GM18505 (cell line): ENCODE results near the gene SHBG.

Source experiments
- ATAC-seq: cut with Tn5 transposase; IDR thresholded peaks from one replicate; pipeline ENCODE4 v1.9.1; 2021; ENCODE audit not compliant: unreplicated experiment
- POLR2A ChIP-seq: IDR thresholded peaks from 4 replicates; pipeline ENCODE4 v1.6.1; 2011; ENCODE audit warnings: borderline replicate concordance; ENCODE audit not compliant: insufficient read depth, insufficient read length; ENCODE audit errors: extremely low read depth

SHBG gene

GRCh38 chr17:7629939-7630571, at the start of gene SHBG:
Gene SHBG (plus strand): TSS chr17:7630135. CDS start chr17:7630173, 38 bp downstream.
- TF ChIP-seq POLR2A = no peak
- no peak for ATAC-seq

DNA sequence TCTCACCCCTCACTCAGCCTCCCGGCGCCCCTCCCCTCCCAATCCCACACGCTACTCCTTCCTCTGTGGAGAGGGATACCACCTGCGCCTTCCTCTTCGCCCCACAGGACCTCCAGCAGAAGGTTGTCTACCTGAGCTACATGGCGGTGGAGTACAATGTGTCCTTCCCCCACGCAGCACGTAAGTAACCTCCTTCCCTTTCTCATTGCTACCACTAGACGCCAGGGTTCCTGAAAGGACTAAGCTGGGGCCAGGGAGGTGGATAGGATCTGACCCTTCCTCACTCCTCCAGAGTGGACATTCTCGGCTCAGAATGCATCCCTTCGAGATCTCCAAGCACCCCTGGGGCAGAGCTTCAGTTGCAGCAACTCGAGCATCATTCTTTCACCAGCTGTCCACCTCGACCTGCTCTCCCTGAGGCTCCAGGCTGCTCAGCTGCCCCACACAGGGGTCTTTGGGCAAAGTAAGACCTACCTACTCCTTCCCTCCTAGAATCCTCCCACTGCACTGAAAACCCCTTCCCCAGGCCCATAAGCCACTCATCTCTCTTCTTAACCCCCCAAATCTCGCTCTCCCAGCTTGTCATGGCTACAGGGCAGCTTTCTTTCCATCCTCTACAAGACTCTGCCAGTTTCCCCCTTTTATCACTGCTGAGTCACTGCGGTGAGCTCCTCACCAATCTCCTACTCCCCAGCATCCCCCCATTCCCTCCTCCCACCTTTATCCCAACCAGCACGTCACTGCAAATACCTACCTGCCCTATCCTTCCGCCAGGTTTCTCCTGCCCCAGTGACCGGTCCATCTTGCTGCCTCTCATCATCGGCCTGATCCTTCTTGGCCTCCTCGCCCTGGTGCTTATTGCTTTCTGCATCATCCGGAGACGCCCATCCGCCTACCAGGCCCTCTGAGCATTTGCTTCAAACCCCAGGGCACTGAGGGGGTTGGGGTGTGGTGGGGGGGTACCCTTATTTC, 49.0 kb upstream of the SHBG start:
- TF ChIP-seq POLR2A = peak; percentile 20
- no peak for ATAC-seq

DNA sequence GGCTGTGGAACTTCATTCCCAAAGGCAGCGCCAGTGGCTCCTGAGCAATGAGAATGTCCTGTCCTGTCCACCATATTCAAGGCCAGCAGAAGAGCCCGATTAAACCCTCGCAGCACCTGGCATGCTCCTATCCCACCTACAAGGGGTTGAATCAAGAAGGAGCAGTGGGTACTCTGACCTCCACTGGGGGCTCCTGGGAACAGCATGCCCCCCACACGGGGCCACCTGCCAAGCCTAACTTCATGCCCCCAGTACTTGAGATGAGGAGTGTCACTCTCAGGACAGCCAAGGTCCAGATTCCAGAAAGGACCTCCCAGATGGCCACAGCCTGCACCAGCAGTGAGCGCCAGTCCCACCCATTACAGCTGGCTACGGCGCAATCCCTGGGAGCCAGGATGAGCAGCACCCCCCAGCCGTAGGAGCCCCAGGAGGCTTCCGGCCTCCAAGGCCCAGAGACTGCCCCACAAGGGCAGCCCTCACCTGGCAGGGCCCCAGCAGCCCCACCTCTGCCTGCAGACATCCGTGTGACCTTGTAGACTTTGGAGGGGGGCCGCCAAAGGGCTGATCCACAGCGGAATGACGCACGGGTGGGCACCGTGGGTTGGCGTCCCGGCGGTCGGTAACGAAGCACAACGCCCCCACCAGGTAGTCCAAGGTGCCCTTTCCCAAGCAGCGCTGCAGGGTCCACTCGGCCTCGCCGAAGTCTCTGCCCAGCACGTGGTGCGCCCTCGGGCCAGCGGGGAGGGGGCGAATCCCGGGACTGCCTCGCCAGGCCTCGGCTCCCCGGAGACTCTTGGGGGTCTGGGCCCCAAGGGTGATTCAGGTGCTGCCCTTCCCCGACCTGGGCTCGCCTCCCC, 47.3 kb upstream of the SHBG start:
- ATAC-seq = no peak
- TF ChIP-seq POLR2A = no peak

GRCh38 chr17:7583253-7584109, 46.5 kb upstream of the SHBG start, which contains the start of gene MPDU1:
Gene MPDU1 (plus strand): TSS chr17:7583852. CDS start chr17:7583863, 11 bp downstream.
- peak; percentile 98 for TF ChIP-seq POLR2A
- ATAC-seq = peak; percentile 57

DNA sequence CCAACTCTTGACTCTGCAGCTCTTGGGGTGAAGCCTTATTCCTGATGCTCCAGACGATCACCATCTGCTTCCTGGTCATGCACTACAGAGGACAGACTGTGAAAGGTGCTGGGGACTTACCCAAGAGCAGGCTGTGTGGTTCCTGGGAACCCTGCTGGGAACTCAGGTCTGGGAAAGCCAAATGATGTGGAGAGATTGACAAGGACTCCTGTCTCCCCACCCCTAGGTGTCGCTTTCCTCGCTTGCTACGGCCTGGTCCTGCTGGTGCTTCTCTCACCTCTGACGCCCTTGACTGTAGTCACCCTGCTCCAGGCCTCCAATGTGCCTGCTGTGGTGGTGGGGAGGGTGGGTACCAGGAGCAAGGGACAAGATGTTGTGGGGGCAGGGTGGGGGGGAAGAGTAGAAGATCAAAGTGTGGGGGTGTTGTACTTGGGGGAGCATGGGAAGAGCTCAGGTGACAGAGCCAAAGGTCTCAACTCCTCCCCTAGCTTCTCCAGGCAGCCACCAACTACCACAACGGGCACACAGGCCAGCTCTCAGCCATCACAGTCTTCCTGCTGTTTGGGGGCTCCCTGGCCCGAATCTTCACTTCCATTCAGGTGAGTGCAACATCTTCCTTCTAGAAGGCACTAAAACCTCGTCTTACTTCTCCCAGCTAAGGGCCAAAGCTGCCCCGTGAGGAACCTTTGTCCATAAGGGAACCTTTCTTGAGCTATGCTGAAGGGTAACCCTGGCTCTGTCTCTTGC, 43.1 kb upstream of the SHBG start:
- ATAC-seq = no peak
- no peak for TF ChIP-seq POLR2A

GRCh38 chr17:7587420-7588151, 42.3 kb upstream of the SHBG start:
- ATAC-seq = no peak
- no peak for TF ChIP-seq POLR2A

- TF ChIP-seq POLR2A = no peak
- ATAC-seq = no peak
These were observed 41.3 kb upstream of the SHBG start for GRCh38 chr17:7588553-7589203.

- TF ChIP-seq POLR2A = peak; percentile 13
- ATAC-seq = no peak
These were observed 40.6 kb upstream of the SHBG start for GRCh38 chr17:7589204-7589868.

- ATAC-seq = no peak
- no peak for TF ChIP-seq POLR2A
These were observed 39.8 kb upstream of the SHBG start, which contains the start of gene SOX15 for GRCh38 chr17:7589891-7590691. Gene SOX15 (minus strand): TSS chr17:7590094. CDS start chr17:7589676, 418 bp downstream.
